Fibroblast of skin of back (primary cell): ENCODE data around the gene PRDM8.
"Not testable (repeated sequence)": the region's sequence is repeated elsewhere in the genome, so short reads cannot be mapped to it uniquely, and the experiment has no call there.

Source experiments
- DNase-seq: peaks from one replicate; pipeline ENCODE4 v3.0.0-alpha.2; 2013

PRDM8 gene

DNA sequence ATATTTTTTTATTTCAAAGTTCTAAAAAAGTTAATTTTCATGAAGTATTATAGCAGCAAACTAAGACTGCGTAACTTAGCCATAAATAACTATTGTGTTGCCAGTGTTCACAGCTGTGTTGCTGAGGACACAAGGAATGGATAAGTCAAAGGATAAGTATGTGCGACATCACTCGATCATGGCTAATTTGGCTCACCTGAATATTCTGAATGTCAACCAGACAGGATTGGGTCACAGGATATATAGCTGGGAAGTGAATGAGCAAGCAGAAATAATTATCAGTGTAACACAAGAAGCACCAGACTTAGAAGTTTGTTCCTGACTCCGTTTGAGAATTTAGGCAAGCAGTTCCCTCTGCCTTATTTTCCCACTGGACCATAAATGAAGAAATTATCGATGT, 33.9 kb downstream of the PRDM8 start:
- no peak for DNase-seq

DNA sequence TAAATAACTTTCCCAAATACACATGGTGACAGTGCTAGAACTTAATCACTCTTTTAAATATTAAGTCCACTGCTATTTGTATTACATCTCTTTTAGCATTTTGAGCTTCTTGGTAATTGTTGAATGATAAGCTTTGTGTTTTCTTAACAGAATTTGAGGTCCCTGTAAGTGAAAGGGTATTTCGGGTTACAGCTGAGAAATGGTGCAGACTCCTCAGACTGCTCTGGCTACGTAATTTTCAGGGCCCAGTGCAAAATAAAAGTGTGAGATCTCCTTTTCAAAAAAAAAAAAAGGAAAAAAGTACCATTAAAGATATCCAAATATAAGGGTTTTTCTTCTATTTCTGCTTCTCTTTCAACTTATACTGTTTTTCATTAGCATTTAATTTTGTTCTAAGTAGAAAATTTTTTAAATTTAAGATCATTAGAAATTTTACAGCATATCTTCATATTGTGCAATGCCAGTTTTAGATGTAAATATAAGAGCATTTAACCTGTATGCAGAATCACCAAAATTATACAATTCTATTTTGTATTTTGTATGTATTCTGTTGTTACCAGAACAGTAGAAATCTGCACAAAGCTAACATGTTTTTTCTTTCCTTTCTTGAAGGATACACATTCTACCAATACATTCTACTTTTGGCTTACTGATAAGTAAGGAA, 35.5 kb downstream of the PRDM8 start:
- DNase-seq: no peak

DNA sequence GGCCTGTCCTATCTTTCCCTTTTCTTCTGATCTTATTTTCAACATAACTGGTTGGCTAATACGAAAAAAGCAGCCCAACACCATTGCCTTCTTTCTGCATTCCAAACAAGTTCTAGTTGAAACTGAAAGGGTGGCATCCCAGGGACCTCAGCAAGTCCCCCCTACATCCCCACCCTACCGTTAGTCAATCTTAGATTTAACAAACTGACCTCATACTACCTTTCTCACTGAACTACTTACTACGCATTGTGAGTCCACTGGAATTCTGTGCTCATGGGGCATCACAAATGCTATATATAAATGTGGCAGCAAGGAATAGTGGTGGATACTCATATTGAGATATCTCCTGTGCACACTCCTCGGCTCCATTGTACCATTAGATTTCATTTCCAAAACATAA, 36.1 kb downstream of the PRDM8 start:
- DNase-seq: no peak

DNA sequence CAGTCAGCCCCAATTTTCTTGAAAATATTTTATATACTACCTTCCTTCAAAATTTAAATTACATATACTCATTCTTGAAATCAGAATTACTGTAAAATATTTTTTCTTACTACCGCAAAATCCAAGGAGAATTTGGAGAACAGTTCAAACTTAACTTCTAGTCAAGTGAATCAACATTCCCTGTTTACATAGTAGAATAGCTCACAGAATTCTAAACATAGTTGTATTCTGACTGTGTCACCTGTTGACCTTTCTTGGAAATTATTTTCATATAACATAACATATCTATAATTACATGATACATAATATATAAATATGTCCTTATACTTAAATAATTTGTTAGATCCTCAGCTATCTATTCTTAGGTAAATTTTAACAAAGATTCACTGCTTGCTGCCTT, 38.1 kb downstream of the PRDM8 start:
- DNase-seq: peak; percentile 92

DNA sequence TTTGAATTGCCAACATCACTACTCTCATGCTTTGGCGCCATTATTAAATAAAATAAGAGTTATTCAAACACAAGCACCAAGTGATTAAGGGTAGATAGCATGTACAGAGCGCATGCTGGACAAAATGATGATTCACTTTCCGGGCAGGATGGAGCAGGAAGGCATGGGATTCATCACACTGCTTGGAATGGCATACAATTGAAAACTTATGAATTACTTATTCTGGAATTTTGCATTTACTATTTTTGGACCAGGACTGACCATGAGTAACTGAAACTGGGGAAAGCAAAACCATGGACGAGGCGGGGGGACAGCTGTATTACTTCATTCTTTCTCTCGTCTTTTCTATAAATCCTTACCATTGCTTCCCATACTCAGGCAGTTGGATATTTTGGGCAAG, 40.7 kb downstream of the PRDM8 start:
- DNase-seq: peak; percentile 99

DNA sequence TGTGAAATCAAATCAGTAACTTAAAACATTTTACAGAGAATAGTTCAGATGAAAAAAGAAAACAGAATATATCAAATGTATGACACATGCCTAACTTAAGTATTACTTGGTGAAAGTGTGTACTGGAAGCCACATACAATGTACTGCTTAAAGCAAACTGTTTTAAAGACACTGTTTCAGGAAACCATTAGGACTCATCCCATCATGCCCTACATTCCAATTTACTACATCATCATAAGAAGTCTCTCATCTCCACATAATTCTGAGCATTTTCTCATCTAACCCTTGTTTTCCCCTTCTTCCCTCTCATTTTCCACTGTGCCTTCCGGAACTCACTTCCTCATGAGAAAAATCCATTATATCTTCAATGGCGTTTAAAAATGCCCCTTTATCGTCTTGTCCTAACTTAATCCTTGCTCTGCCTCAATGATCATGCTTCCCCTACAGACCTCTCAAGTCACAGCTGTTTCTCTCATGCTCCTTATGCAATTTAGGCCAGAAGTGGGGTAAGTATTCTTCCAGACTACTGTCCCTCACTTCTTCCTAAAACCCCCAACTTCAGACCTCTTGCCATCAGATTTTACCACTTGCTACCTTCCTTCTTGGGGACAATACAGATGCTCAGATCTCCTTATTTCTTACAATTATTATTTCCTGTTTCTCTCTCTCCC, 42.3 kb downstream of the PRDM8 start:
- DNase-seq: peak; percentile 89

DNA sequence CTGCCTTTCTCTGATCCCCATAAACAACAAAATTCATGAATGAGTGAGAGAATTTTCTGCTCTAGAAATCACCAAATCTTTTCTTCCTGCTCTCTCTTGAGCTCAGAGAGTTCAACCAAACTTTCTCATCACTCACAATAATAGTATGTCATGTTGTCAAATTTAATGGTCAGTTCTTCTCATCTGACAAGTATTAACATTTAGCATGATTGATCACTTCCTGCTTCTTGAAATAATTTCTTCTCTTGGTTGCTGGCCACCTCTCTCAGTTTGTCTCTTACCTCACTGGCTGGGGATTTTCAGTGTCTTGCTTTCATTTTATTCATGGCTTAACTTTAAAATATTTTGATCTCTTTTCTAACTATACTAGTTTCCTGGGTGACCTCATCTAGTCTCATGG, 43.7 kb downstream of the PRDM8 start:
- peak; percentile 75 for DNase-seq

DNA sequence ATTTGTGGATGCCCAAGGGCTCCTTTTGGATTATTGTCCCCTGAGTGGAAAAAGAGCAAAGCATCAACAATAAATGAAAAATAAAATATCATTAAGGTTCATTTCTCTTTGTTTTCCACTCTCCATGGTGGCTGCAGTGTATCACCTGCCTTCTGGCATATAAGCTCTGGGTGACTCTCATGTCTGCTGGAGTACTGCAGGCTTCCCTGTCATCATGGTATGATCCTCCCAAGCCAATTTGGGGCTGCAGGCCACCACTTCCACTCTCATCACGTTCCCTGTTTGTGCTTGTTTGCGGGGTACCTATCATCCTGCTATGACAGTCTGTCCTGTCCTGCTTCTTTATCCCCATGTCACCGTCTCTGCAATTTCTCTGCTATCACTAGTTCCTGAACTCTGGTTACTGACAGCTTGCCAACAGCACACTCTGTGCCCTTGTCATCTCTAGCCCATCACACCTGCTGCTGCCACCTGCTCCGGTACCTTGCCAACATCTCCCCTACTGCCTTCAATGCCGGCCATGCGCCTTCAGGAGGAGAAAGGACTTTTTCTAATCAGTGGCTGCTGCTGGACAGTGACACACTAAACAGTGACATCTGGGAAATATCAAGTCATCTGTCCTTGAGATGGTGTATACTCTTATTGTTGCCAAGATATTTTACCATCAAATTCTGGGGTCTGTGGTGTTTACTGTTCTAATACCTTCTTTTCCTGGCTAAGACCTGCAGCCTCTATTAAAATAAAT, 46.1 kb downstream of the PRDM8 start:
- no peak for DNase-seq

DNA sequence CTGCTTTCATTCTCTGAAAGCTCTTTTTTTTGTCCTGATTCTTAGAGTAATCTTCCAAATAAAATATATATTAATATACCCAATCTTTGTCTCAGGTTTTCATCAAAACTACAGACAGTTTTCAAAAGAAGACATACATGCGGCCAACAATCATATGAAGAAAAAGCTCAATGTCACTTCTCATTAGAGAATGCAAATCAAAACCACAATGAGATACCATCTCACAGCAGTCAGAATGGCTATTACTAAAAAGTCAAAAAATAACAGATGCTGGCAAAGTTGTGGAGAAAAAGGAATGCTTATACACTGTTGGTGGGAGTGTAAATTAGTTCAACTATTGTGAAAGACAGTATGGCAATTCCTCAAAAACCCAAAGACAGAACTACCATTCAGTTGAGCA, 50.2 kb downstream of the PRDM8 start:
- DNase-seq: not testable (repeated sequence)

DNA sequence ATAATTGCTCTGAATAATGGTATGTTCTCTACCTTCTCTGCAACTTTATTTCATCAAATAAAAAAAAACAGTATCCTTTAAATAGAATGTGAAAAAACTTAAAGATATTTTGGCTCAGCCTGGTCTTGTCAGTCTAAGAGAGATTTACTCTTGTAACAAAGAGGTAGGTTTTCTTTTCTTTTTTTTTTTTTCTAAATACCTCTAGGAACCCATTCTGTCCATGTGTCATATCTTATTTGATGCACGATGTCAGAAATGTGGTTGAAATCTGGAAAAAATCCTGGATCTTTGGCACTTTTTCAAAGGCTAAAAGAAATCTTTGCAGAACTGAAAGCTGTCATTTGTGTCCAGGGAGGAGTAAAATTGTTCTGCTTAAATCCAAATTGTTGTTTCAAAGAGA, 51.8 kb downstream of the PRDM8 start:
- no peak for DNase-seq

DNA sequence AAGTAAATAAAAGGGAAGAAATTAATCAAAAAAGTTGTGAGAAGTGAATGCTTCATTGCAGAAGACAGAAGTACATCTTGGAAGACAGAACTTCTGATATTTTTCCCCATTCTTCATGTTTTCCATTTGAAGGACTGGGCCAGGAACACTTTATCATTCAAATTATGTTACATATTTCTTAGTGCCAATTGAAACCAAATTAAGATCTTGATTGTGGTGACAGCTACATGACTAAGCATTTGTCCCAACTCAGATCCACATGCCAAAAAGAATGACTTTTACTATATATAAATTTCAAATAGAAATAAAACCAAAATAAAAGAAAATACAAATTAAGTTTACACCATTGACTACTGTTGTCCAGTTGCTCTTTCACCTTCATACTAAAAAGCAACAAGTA, 55.1 kb downstream of the PRDM8 start:
- DNase-seq: no peak

DNA sequence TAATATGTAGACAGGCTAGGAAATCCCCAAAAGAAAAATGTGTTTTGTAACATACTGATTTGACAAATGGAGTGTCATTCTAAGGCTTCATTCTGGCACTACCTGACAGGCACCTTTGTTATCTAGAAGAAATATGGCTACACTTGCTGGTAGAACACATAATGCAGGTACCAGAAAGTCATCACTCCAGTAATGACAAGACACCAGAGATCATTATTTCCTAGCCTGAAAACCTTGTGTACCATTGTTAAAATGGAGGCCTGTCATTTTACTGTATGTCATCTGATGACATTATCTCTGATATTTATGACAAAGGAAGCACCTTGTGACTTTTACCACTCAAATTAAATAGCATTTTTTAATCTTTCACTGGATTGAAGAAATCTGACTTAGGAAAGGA, 55.6 kb downstream of the PRDM8 start:
- DNase-seq: no peak

DNA sequence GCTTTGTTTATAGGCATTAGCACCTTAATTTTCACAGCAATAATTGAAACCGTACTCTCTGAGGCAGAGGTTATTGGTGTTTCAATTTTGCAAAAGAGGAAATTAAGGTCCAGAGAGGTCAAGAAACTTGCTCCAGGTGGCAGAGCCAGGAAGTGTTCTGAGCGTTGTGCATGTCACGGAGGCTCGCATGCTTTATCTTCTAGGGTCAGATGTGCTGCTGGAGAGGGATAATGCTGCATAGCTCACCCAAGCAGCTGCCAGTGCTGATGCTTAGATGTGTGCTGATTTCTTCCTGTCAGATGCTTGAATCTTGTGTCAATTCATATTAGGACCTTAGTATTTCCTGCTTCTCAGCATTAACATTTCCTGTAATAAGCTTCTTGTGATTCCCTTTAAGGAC, 56.2 kb downstream of the PRDM8 start:
- DNase-seq: no peak
